Posterior cingulate gyrus (tissue), 11 donors: ENCODE data around the gene PLA2G4A.

ENCODE experiments used
- DNase-seq, 10 donors: peaks; one replicate each; pipeline versions ENCODE4 v3.0.0 to v3.0.0-alpha.2; 2020 to 2021; ENCODE audit warnings: mixed read lengths in 3 of 10
- intact Hi-C: fragments of 100-400 bp; cut with DNase I; formaldehyde crosslinking; loops from one replicate; pipeline ENCODE4 v1.15.1; 2023

The PLA2G4A gene

DNA sequence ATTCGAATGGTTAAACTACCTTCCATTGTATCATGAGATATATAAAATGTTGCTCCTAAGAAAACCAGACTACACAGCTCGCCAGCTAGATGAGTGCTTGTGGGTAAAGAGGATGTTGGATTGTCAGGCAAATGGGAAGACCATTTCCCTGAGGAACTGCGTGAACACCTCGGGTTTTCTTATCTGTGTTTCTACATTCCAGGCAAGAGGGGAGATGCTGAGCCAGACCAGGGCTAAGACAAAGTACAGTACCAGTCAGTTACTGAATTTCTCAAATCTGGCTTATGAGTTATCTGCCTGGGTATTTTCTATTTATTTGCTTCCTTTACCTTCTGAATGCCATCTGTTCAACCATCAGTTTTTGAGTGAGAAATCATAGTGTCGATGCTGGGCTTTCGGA lies 170.8 kb downstream of the PLA2G4A start:
- intact Hi-C loops: no loop called here
- DNase-seq: no peak

GRCh38 chr1:187001198-187001889 lies 172.6 kb downstream of the PLA2G4A start:
- no peak for DNase-seq
- intact Hi-C loops: no loop called here

GRCh38 chr1:187003353-187003752 lies 174.6 kb downstream of the PLA2G4A start:
- intact Hi-C loops: no loop called here
- no peak for DNase-seq

DNA sequence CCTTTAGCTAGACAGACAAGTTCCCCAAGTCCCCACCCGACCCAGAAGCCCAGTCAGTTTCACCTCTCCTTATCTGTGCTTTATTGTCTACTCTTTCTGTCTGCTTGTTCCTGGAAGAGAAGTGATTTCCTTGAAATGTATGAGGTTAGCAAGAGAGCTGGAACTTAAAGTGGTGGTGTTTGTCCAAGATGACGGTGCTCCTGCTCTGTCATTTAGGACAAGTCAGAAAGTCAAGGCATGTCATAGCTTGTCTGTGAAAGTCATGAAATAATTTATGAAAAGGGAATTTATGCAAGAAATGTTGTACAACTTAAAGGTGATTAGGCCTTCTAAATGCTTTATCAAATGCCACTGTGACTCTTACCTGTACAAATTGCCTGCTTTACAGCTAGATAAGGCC lies 178.1 kb downstream of the PLA2G4A start:
- no peak for DNase-seq
- intact Hi-C loops: no loop called here

DNA sequence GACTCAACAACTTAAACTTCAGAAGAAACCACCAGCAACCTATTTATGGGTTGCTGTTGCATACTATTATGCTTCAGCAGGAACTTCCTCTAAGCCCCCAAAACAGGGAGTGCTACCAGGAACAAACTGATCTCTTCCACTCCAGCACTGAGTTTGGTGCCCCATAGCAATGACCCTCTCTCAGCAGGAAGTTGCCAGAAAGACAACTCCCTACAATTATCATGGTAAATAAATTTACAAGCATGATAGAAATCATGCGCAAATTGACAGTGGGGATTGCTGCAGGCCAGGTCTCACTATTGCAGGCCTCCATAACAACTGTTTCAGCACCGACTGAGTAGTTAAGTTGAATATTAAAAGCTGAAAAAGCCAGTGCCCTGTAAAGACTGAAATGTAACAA lies 180.6 kb downstream of the PLA2G4A start:
- DNase-seq: no peak
- intact Hi-C loops: no loop called here

DNA sequence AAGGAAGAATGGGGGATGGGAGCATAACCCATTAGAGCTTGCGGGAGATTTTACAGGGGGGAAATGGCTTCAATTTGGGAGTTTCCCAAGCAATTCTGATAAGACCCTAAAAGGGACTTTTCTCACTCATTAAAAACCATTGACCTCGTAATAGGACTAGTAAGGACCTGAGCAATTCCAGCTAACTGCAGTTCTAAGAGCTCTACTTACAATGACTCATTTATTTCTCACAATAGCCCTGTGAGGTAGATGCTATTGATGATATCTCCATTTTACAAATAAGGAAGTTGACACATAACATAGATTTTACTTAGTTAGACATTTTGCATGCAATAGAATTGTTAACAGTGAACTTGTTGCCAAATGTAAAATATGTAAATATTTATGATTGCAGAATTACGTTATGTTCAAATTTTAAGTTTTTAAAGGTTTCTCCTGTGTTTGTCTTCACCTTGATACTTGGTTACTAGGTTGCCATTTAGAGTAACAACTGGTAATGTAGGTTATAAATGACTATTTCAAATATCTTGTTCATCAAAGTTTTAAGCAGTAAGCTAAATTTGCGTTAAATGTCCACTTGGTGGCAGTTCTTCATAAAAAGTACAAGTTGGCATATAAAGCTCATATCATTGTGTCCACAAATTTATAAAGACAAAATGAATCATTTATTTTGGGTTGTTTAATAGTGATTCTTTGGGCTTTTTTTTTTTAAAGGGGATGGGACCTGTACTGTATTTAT lies 182.0 kb downstream of the PLA2G4A start:
- intact Hi-C loops: no loop called here
- no peak for DNase-seq

DNA sequence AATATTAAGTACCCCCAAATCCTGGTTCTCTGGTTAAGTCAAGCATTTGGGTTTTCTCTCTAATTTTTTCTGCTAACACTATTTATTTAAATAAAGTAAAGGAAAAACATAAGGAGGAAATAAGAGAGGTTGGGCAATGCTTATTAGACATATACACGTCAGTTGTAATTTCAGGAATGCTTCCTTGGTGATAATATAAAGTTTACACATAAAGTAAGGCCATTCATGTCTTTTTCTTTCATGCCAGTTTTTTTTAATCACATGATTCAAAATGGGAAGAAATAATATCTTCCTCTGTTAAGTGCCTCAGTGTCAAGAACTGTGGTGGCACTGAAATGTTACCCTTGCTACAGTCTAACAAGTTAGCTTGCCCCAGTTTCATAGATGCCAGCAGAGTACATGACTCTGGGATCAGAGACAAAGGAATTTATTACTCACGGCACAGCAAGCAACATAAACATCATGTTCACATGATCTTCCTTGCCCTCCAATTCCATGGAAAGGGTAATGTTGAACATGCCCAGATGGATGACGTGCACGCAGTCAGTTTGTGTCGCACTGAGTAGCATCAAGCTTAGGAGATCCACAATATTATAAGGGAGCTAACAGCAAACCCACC lies 184.9 kb downstream of the PLA2G4A start:
- DNase-seq: no peak
- intact Hi-C loops: no loop called here

DNA sequence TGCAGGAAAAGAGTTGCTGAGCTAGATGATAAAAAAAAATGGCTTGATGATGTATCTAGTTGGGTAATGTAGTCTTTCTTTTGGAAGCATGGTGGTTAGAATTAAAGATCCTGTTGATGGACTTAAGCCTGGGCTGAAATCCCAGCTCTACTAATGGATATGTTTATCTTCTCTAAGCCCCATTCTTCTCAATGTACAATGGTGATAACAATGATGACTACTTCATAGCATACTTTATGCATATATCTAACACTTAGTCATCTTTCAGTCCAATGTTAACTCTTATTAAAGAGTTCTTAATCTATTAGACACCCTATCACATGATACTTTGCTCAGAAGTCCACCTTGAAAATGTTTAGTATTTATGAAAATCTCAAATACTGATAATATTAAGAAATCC lies 189.5 kb downstream of the PLA2G4A start:
- intact Hi-C loops: no loop called here
- DNase-seq: no peak

- intact Hi-C loops: no loop called here
Observed at GRCh38 chr1:187027253-187027652, 198.5 kb downstream of the PLA2G4A start.

DNA sequence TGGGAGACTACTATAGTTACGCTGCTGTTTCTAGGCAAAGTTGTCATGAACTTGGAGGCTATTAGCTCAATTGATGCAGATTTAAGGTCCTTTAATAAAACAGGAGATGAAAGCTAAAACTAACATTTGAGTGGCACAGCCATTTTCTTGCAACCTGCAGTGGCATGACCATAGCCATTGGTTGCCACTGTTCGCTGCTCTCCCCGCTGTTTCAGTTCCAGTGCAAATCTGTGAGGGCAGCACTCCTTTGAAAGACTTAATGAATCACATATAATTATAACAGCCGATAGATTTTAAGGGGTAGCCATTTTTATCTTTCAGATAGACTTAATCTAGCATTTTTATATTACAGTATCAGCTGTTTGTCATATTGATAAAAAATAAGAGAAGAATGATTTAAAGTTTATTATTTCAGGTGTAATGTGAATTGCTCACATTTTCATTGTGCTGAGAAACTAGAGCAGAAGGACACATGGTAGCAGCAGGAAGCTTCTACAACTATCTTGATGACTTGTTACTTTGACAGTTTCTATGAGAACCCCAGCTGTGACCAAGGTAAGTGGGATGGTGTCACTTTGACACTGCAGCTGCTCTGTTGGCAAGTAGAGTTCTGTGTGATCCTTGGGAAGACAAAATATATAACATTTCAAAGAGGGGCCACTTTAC lies 203.7 kb downstream of the PLA2G4A start:
- intact Hi-C loops: no loop called here
- no peak for DNase-seq

More at GRCh38 chr1:187027253-187027652, 198.5 kb downstream of the PLA2G4A start:
- no peak for DNase-seq

GRCh38 chr1:187032982-187033692 lies 204.4 kb downstream of the PLA2G4A start:
- intact Hi-C loops: no loop called here
- DNase-seq: no peak

DNA sequence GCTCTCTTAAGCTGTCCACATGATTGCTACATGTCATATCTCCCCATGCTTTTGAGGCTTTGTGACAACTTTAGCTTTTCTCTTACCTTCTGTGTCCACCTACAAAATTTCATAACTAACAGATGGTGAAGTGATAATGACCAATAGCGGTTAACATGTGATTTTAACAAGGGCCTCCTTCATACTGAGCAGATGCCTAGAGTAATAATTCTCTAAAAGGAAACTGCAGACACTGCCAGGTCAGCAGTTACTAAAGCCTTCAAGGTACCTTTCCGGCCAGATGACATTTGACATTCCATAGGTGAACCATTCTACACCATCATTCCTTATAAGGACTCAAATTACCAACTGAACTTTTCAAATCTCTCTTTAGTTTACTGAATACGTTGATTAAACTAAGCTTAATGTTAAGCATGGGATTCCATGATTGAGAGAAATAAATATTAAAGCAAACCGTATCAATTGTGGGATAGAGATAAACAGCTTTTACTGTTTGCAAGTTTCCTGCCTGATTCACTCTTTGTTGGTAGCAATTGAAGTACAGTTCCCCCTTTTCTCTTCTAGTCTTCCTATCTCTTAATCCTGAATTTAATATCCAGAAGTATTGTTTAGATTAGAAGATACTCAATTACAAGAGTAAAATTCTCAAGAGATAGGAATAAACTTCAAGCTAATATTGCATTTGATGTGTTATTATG lies 205.1 kb downstream of the PLA2G4A start:
- no peak for DNase-seq
- intact Hi-C loops: no loop called here

DNA sequence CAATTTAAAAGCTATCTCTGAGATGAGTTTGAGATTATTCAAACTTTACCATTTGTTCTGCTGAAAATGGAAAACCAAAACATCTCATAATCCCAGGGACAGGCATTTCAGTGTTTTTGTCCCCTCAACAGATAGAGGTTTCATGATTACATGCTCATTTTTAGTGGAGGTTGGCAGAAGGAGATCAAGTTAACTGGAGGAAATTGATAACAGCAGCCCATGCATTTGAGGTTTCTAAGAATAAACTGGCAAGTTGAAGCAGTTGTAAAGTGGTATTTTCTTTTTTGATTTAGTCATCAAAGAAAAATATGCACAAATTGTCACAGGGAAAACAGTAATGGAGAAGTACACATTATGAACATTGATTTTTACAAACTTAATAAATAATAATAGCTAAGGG lies 205.8 kb downstream of the PLA2G4A start:
- intact Hi-C loops: no loop called here
- DNase-seq: no peak

DNA sequence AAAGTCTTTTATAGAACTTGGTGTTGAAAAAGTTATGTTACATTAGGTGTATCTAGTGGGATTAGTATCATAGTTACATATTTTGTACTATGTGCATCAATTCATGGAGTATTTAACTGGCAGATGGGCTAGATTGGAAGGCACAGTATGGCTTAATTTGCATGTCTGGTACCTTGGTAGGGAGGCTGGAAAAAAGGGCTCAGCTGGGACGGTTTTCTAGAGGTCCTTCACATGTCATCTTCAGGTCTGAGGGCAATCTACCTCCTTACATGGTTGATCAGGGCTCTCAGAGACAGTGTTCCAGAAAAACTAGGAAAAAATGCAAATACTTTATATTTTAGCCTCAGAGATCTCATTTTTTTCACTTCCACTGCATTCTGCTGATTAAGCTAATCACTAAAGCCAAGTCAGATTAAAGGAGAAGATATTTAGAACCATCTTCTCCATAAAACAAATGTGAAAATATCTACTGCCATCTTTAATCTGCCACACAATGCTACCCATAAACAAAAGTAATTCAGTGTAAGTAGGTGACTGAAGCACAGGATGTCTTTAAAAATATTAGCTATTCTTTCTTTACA lies 209.3 kb downstream of the PLA2G4A start:
- no peak for DNase-seq
- intact Hi-C loops: no loop called here
